B cell (primary cell): ENCODE data around the gene TNIK. TPM values are rescaled to one million over a fixed set of nuclear protein-coding genes. Genes with fewer than 3 reads are reported as not detected.

Experiments
- ATAC-seq: fragments of 200-7000 bp; cut with Tn5 transposase; one replicate; pipeline ENCODE4 v1.10.0; 2021; ENCODE audit warnings: low read depth, mild to moderate bottlenecking, moderate number of reproducible peaks, moderate library complexity
- CTCF ChIA-PET: fragments of 350-600 bp; sonication (Branson Sonifier 250); formaldehyde crosslinking; loops from one replicate; lab custom pipeline; 2021; ENCODE audit warnings: antibody characterized with exemption, inconsistent platforms; lab: Charles Lee
- POLR2A ChIA-PET: fragments of 350-600 bp; sonication (Branson Sonifier 250); formaldehyde crosslinking; loops from one replicate; lab custom pipeline; 2021; ENCODE audit warnings: antibody characterized with exemption; lab: Charles Lee
- DNase-seq: peaks from one replicate; pipeline ENCODE4 v3.0.0; 2013
- H2AFZ ChIP-seq: 2 replicates; pipeline ENCODE4 v1.6.1; 2012; ENCODE audit warnings: mild to moderate bottlenecking, low read depth, low read length; ENCODE audit not compliant: insufficient read depth, poor library complexity, severe bottlenecking
- H3K27ac ChIP-seq, 2 donors: 1 replicate in 1 of 2; 2 replicates in 1 of 2; pipeline ENCODE4 v1.5.1; 2012 to 2013; ENCODE audit warnings: low read length in 2 of 2, mild to moderate bottlenecking in 2 of 2, moderate library complexity in 1 of 2
- H3K27me3 ChIP-seq, 4 experiments: fragments of 200-600 bp in 1 of 4; sonication (generic) in 1 of 4; replicated peaks in 1 of 4; 1 replicate in 2 of 4; 2 replicates in 2 of 4; pipeline versions ENCODE4 v1.6.1 to v1.7.0; 2013 to 2016; ENCODE audit warnings: low read length in 3 of 4, mild to moderate bottlenecking in 2 of 4, mixed read lengths in 1 of 4, moderate library complexity in 1 of 4; ENCODE audit not compliant: insufficient read depth in 4 of 4, control insufficient read depth in 3 of 4; ENCODE audit errors: control extremely low read depth in 1 of 4
- H3K36me3 ChIP-seq, 2 experiments: replicated peaks in 1 of 2; 1 replicate in 1 of 2; 2 replicates in 1 of 2; pipeline versions ENCODE4 v1.6.1 to v1.7.1; 2013; ENCODE audit warnings: low read length in 1 of 2; ENCODE audit not compliant: insufficient read depth in 2 of 2, control insufficient read depth in 1 of 2; ENCODE audit errors: control extremely low read depth in 1 of 2, extremely low read depth in 1 of 2
- H3K4me1 ChIP-seq, 2 donors: fragments of 200-600 bp in 1 of 2; sonication (generic) in 1 of 2; 1 replicate in 1 of 2; 2 replicates in 1 of 2; pipeline versions ENCODE4 v1.5.1 to v1.6.1; 2013 to 2017; ENCODE audit warnings: low read length in 2 of 2; ENCODE audit not compliant: control insufficient read depth in 2 of 2, insufficient read depth in 2 of 2
- H3K4me2 ChIP-seq: replicated peaks from 2 replicates; pipeline ENCODE3; 2012; ENCODE audit warnings: mild to moderate bottlenecking, low read depth, low read length; ENCODE audit not compliant: poor library complexity, severe bottlenecking
- H3K4me3 ChIP-seq, 5 experiments: fragments of 200-600 bp in 1 of 5; sonication (generic) in 1 of 5; 1 replicate in 3 of 5; 2 replicates in 2 of 5; pipeline versions ENCODE4 v1.5.1 to v1.7.0; 2011 to 2016; ENCODE audit warnings: low read length in 4 of 5, mild to moderate bottlenecking in 4 of 5, low read depth in 2 of 5, control low read depth in 1 of 5, moderate library complexity in 1 of 5; ENCODE audit not compliant: insufficient read depth in 1 of 5; ENCODE audit errors: control extremely low read depth in 1 of 5, extremely low read depth in 1 of 5
- H3K79me2 ChIP-seq: fragments of 200-600 bp; sonication (generic); one replicate; pipeline ENCODE4 v1.6.0; 2016; ENCODE audit warnings: low read length; ENCODE audit not compliant: control insufficient read depth, insufficient read depth
- H3K9ac ChIP-seq: fragments of 200-600 bp; sonication (generic); 2 replicates; pipeline ENCODE4 v1.6.1; 2017; ENCODE audit warnings: mild to moderate bottlenecking, low read length, moderate library complexity
- H3K9me3 ChIP-seq, 3 donors: one replicate each; pipeline versions ENCODE4 v1.6.1 to v1.7.1; 2013; ENCODE audit warnings: low read length in 2 of 3; ENCODE audit not compliant: control insufficient read depth in 2 of 3, insufficient read depth in 1 of 3; ENCODE audit errors: control extremely low read depth in 1 of 3
- H4K20me1 ChIP-seq: 2 replicates; pipeline ENCODE4 v1.6.0; 2012; ENCODE audit warnings: mild to moderate bottlenecking, low read length; ENCODE audit not compliant: insufficient read depth, control insufficient read depth, poor library complexity, severe bottlenecking
- H3K27ac Mint-ChIP-seq: one replicate; pipeline ENCODE4 v1.8.0; 2021; ENCODE audit warnings: mixed read lengths
- H3K27me3 Mint-ChIP-seq: one replicate; pipeline ENCODE4 v1.8.0; 2021; ENCODE audit warnings: mixed read lengths
- H3K4me1 Mint-ChIP-seq: one replicate; pipeline ENCODE4 v1.8.0; 2021; ENCODE audit warnings: mixed read lengths
- H3K4me3 Mint-ChIP-seq: one replicate; pipeline ENCODE4 v1.8.0; 2021; ENCODE audit warnings: mixed read lengths
- H3K9me3 Mint-ChIP-seq: one replicate; pipeline ENCODE4 v1.8.0; 2022; ENCODE audit warnings: mixed read lengths; ENCODE audit not compliant: insufficient read depth
- CTCF ChIP-seq: fragments of 200-600 bp; IDR thresholded peaks from one replicate; pipeline ENCODE4 v1.8.0; 2022; ENCODE audit warnings: antibody characterized with exemption, mild to moderate bottlenecking
- EZH2 ChIP-seq: IDR thresholded peaks from 2 replicates; pipeline ENCODE4 v1.6.1; 2012; ENCODE audit warnings: borderline replicate concordance, low read depth, mild to moderate bottlenecking, moderate library complexity, low read length; ENCODE audit not compliant: insufficient read depth, poor library complexity, severe bottlenecking
- WGBS: methylation state at CpG from one replicate; pipeline ENCODE4 v1.1.5; 2013; ENCODE audit warnings: missing lambda C conversion rate; ENCODE audit not compliant: insufficient coverage; 5-methylcytosine and 5-hydroxymethylcytosine counted together
- intact Hi-C: fragments of 100-400 bp; cut with micrococcal nuclease; formaldehyde crosslinking; loops from one replicate; pipeline ENCODE4 v1.10.0; 2022
- polyA plus RNA-seq: library from polyadenylated mRNA; depleted of rRNA; stranded (reverse); fragments of >200 nt; gene quantifications from 2 replicates; pipeline ENCODE4 v1.2.3, GENCODE V29; 2012
- total RNA-seq, 2 donors: library from RNA; stranded (reverse); fragments of 120-200 nt in 1 of 2; gene quantifications; 1 replicate in 1 of 2; 2 replicates in 1 of 2; pipeline versions ENCODE4 v1.2.3 to v1.2.4, GENCODE V29; 2013 to 2022

TNIK gene
- total and polyA plus RNA-seq, 2 donors (not counting 1 experiment from before 2014, with no cell fraction given) = 0.66 to 7.7 TPM

- H3K36me3 ChIP-seq = no peaks in the 10 kb centered on the region
- POLR2A ChIA-PET = no interaction called here
- no peak overlapping the region for H3K4me3 Mint-ChIP-seq
- no peak overlapping the region for H3K4me2 ChIP-seq
- no peaks in the 10 kb centered on the region for H3K27me3 Mint-ChIP-seq
- DNase-seq (no peak), ATAC-seq (no peak)
- H3K9me3 ChIP-seq = no peaks in the 10 kb centered on the region
- TF ChIP-seq EZH2 = no peak
- H4K20me1 ChIP-seq = no peaks in the 10 kb centered on the region
- no peak overlapping the region for H3K27ac Mint-ChIP-seq
- intact Hi-C loops = no loop called here
- no peak overlapping the region for H3K4me3 ChIP-seq
- H2AFZ ChIP-seq = no peak overlapping the region
- H3K27me3 ChIP-seq = no peaks in the 10 kb centered on the region
- WGBS = no CpG with 5 or more reads among the region's 2 CpGs
- CTCF ChIA-PET = no interaction called here
- H3K9ac ChIP-seq = no peak overlapping the region
- H3K4me1 ChIP-seq = no peaks in the 10 kb centered on the region
- no peaks in the 10 kb centered on the region for H3K4me1 Mint-ChIP-seq
- H3K9me3 Mint-ChIP-seq = no peaks in the 10 kb centered on the region
- no peak overlapping the region for H3K27ac ChIP-seq
- no peaks in the 10 kb centered on the region for H3K79me2 ChIP-seq
These were observed 143.0 kb downstream of the TNIK start for GRCh38 chr3:171317171-171317570.

- no peak for ATAC-seq
- Histone ChIP-seq H2AFZ (no peak overlapping the region), H3K36me3 (no peaks in the 10 kb centered on the region), H4K20me1 (no peaks in the 10 kb centered on the region), H3K9ac (no peak overlapping the region), H3K9me3 (no peaks in the 10 kb centered on the region), H3K4me2 (no peak overlapping the region), H3K4me1 (no peaks in the 10 kb centered on the region), H3K27ac (no peak overlapping the region), H3K79me2 (no peaks in the 10 kb centered on the region), H3K27me3 (no peaks in the 10 kb centered on the region), H3K4me3 (no peak overlapping the region)
- TF ChIP-seq CTCF (no peak), EZH2 (no peak)
- POLR2A ChIA-PET = no interaction called here
- Mint-ChIP-seq H3K9me3 (no peaks in the 10 kb centered on the region), H3K4me3 (no peak overlapping the region), H3K27me3 (no peaks in the 10 kb centered on the region), H3K27ac (no peak overlapping the region), H3K4me1 (no peaks in the 10 kb centered on the region)
- WGBS = 100% methylated on average over 2 of the region's 4 CpGs
- intact Hi-C loops = no loop called here
- no peak for DNase-seq
- CTCF ChIA-PET = no interaction called here
These were observed 144.3 kb downstream of the TNIK start for GRCh38 chr3:171315919-171316318.
